ENCODE results near the gene TMEM95.
"Not testable (repeated sequence)": the region's sequence is repeated elsewhere in the genome, so short reads cannot be mapped to it uniquely, and the experiment has no call there.

The TMEM95 gene

GRCh38 chr17:7367083-7367482 is 12.1 kb downstream of the TMEM95 start:
- Histone ChIP-seq H3K9ac (ENCODE audit: low read length) (no peak overlapping the region), H3K27me3 (ENCODE audit: low read depth, low read length) (peaks cover 6% of the 10 kb centered on the region; the same call in 1 of the 2 replicates), H3K9me3 (ENCODE audit: insufficient read depth, low read length) (no peaks in the 10 kb centered on the region), H3K36me3 (replicated peaks; ENCODE audit: low read depth, low read length) (no peaks in the 10 kb centered on the region), H4K20me1 (ENCODE audit: insufficient read depth, low read length) (no peaks in the 10 kb centered on the region), H3K4me2 (ENCODE audit: low read length) (no peak overlapping the region), H3K79me2 (ENCODE audit: low read length) (no peaks in the 10 kb centered on the region), H3K4me1 (ENCODE audit: low read length) (no peaks in the 10 kb centered on the region), H3K27ac (ENCODE audit: low read length) (no peak overlapping the region), H2AFZ (ENCODE audit: low read depth, low read length) (no peak overlapping the region), H3K4me3 (ENCODE audit: low read length) (no peak overlapping the region)
- no peak for TF ChIP-seq CTCF (IDR thresholded peaks at IDR 0.05; ENCODE audit: low read depth, low read length)
- no peak for TF ChIP-seq EZH2phosphoT487 (IDR thresholded peaks at IDR 0.05; ENCODE audit: low read depth)

- H3K4me3 ChIP-seq (ENCODE audit: low read length): no peak overlapping the region
- no peaks in the 10 kb centered on the region for H3K4me1 ChIP-seq (ENCODE audit: low read length)
- H3K27me3 ChIP-seq (ENCODE audit: low read depth, low read length): peaks cover 6% of the 10 kb centered on the region; the same call in 1 of the 2 replicates
- no peak overlapping the region for H3K4me2 ChIP-seq (ENCODE audit: low read length)
- H3K27ac ChIP-seq (ENCODE audit: low read length): no peak overlapping the region
- no peak overlapping the region for H3K9ac ChIP-seq (ENCODE audit: low read length)
- no peaks in the 10 kb centered on the region for H3K9me3 ChIP-seq (ENCODE audit: insufficient read depth, low read length)
- no peaks in the 10 kb centered on the region for H4K20me1 ChIP-seq (ENCODE audit: insufficient read depth, low read length)
- no peaks in the 10 kb centered on the region for H3K36me3 ChIP-seq (replicated peaks; ENCODE audit: low read depth, low read length)
- no peak overlapping the region for H2AFZ ChIP-seq (ENCODE audit: low read depth, low read length)
- no peaks in the 10 kb centered on the region for H3K79me2 ChIP-seq (ENCODE audit: low read length)
- no peak for TF ChIP-seq CTCF (IDR thresholded peaks at IDR 0.05; ENCODE audit: low read depth, low read length)
- no peak for TF ChIP-seq EZH2phosphoT487 (IDR thresholded peaks at IDR 0.05; ENCODE audit: low read depth)
These were observed 13.1 kb downstream of the TMEM95 start for GRCh38 chr17:7367918-7368598.

GRCh38 chr17:7368599-7368994 is 13.6 kb downstream of the TMEM95 start:
- H3K4me3 ChIP-seq (ENCODE audit: low read length); H3K27ac ChIP-seq (ENCODE audit: low read length); H3K4me1 ChIP-seq (ENCODE audit: low read length); H3K9me3 ChIP-seq (ENCODE audit: insufficient read depth, low read length); H3K4me2 ChIP-seq (ENCODE audit: low read length); H4K20me1 ChIP-seq (ENCODE audit: insufficient read depth, low read length); H3K36me3 ChIP-seq (replicated peaks; ENCODE audit: low read depth, low read length); H3K27me3 ChIP-seq (ENCODE audit: low read depth, low read length); H2AFZ ChIP-seq (ENCODE audit: low read depth, low read length); H3K9ac ChIP-seq (ENCODE audit: low read length); H3K79me2 ChIP-seq (ENCODE audit: low read length): not testable (repeated sequence)

- Histone ChIP-seq H3K27me3 (ENCODE audit: low read depth, low read length) (peaks cover 6% of the 10 kb centered on the region; the same call in 1 of the 2 replicates), H4K20me1 (ENCODE audit: insufficient read depth, low read length) (no peaks in the 10 kb centered on the region), H3K27ac (ENCODE audit: low read length) (no peak overlapping the region), H3K79me2 (ENCODE audit: low read length) (no peaks in the 10 kb centered on the region), H3K9ac (ENCODE audit: low read length) (no peak overlapping the region), H3K4me2 (ENCODE audit: low read length) (no peak overlapping the region), H2AFZ (ENCODE audit: low read depth, low read length) (no peak overlapping the region), H3K36me3 (replicated peaks; ENCODE audit: low read depth, low read length) (no peaks in the 10 kb centered on the region), H3K9me3 (ENCODE audit: insufficient read depth, low read length) (no peaks in the 10 kb centered on the region), H3K4me3 (ENCODE audit: low read length) (no peak overlapping the region), H3K4me1 (ENCODE audit: low read length) (no peaks in the 10 kb centered on the region)
- TF ChIP-seq EZH2phosphoT487 (IDR thresholded peaks at IDR 0.05; ENCODE audit: low read depth): no peak
- TF ChIP-seq CTCF (IDR thresholded peaks at IDR 0.05; ENCODE audit: low read depth, low read length): no peak
These were observed 14.9 kb downstream of the TMEM95 start for GRCh38 chr17:7369825-7370224.

Measured in OCI-LY3 (cell line).